WTC11 (cell line): ENCODE measurements around the gene STXBP3. TPM values are rescaled to one million over a fixed set of nuclear protein-coding genes. Genes with fewer than 3 reads are reported as not detected.

Experiments used
- ATAC-seq: fragments of 200-7000 bp; cut with Tn5 transposase; 2 replicates; pipeline ENCODE4 v1.10.0; 2021; ENCODE audit warnings: mild to moderate bottlenecking, moderate library complexity
- CTCF ChIA-PET: fragments of 300-600 bp; sonication (Branson Sonifier 250); formaldehyde crosslinking; loops from one replicate; lab custom pipeline; 2021; ENCODE audit warnings: antibody characterized with exemption; lab: Charles Lee
- POLR2A ChIA-PET: fragments of 350-600 bp; sonication (Branson Sonifier 250); formaldehyde crosslinking; loops from one replicate; lab custom pipeline; 2021; ENCODE audit warnings: antibody characterized with exemption; lab: Charles Lee
- DNase-seq: peaks from one replicate; pipeline ENCODE4 v3.0.0; 2021; ENCODE audit warnings: low spot score
- H3K27ac Mint-ChIP-seq: 2 replicates; pipeline ENCODE4 v1.8.0; 2021; ENCODE audit warnings: mixed read lengths
- H3K27me3 Mint-ChIP-seq: 2 replicates; pipeline ENCODE4 v1.8.0; 2021; ENCODE audit warnings: low read depth, mild to moderate bottlenecking, moderate library complexity, mixed read lengths
- H3K36me3 Mint-ChIP-seq: 2 replicates; pipeline ENCODE4 v1.8.0; 2021; ENCODE audit warnings: mixed read lengths
- H3K4me1 Mint-ChIP-seq: 2 replicates; pipeline ENCODE4 v1.8.0; 2022; ENCODE audit warnings: mixed read lengths
- H3K4me3 Mint-ChIP-seq: 2 replicates; pipeline ENCODE4 v1.8.0; 2021; ENCODE audit warnings: mild to moderate bottlenecking, moderate library complexity, mixed read lengths
- H3K9me3 Mint-ChIP-seq: 2 replicates; pipeline ENCODE4 v1.8.0; 2021; ENCODE audit warnings: mixed read lengths
- ERG ChIP-seq: fragments of 250-450 bp; sonication (Bioruptor Pico); IDR thresholded peaks from 2 replicates; pipeline ENCODE4 v1.8.0; 2021; ENCODE audit warnings: mild to moderate bottlenecking
- FOXP1 ChIP-seq: sonication (generic); formaldehyde crosslinking; IDR thresholded peaks from 2 replicates; pipeline ENCODE4 v1.8.0; 2022; ENCODE audit warnings: missing genetic modification reagents, mild to moderate bottlenecking, moderate library complexity, borderline replicate concordance
- JAZF1 ChIP-seq: fragments of 250-450 bp; sonication (Bioruptor Pico); IDR thresholded peaks from 2 replicates; pipeline ENCODE4 v1.9.0; 2021; ENCODE audit warnings: moderate library complexity, mild to moderate bottlenecking, inconsistent platforms
- MYBL2 ChIP-seq: sonication (generic); formaldehyde crosslinking; IDR thresholded peaks from 2 replicates; pipeline ENCODE4 v1.8.1; 2023; ENCODE audit warnings: mild to moderate bottlenecking, moderate library complexity, missing genetic modification reagents
- NR2C2 ChIP-seq: sonication (generic); formaldehyde crosslinking; IDR thresholded peaks from 2 replicates; pipeline ENCODE4 v1.8.0; 2022; ENCODE audit warnings: mild to moderate bottlenecking, missing genetic modification reagents
- NR3C1 ChIP-seq: sonication (generic); formaldehyde crosslinking; conservative IDR thresholded peaks from 2 replicates; pipeline ENCODE4 v1.8.1; 2023; ENCODE audit warnings: low read depth, mild to moderate bottlenecking, missing genetic modification reagents
- RORB ChIP-seq: fragments of 250-450 bp; sonication (Bioruptor Pico); IDR thresholded peaks from 2 replicates; pipeline ENCODE4 v1.9.0; 2021; ENCODE audit warnings: mild to moderate bottlenecking
- STAT6 ChIP-seq: sonication (generic); formaldehyde crosslinking; conservative IDR thresholded peaks from 2 replicates; pipeline ENCODE4 v1.8.1; 2023; ENCODE audit warnings: mild to moderate bottlenecking, low read depth, missing genetic modification reagents, moderate library complexity
- USF2 ChIP-seq: sonication (generic); formaldehyde crosslinking; IDR thresholded peaks from 2 replicates; pipeline ENCODE4 v1.8.1; 2023; ENCODE audit warnings: mild to moderate bottlenecking, missing genetic modification reagents, moderate library complexity
- ZNF121 ChIP-seq: sonication (generic); formaldehyde crosslinking; IDR thresholded peaks from 2 replicates; pipeline ENCODE4 v1.8.0; 2023; ENCODE audit warnings: missing genetic modification reagents
- ZNF263 ChIP-seq: sonication (generic); formaldehyde crosslinking; IDR thresholded peaks from 2 replicates; pipeline ENCODE4 v1.8.1; 2022; ENCODE audit warnings: low read depth, mild to moderate bottlenecking, moderate library complexity, missing genetic modification reagents
- ZNF396 ChIP-seq: fragments of 250-450 bp; sonication (Bioruptor Pico); IDR thresholded peaks from 2 replicates; pipeline ENCODE4 v1.8.0; 2021; ENCODE audit warnings: mild to moderate bottlenecking, moderate library complexity, borderline replicate concordance
- ZNF416 ChIP-seq: fragments of 250-450 bp; sonication (Bioruptor Pico); IDR thresholded peaks from 2 replicates; pipeline ENCODE4 v1.9.0; 2021; ENCODE audit warnings: mild to moderate bottlenecking, inconsistent platforms
- ZNF512 ChIP-seq: sonication (generic); formaldehyde crosslinking; IDR thresholded peaks from 2 replicates; pipeline ENCODE4 v1.8.1; 2022; ENCODE audit warnings: missing genetic modification reagents, borderline replicate concordance
- ZNF671 ChIP-seq: fragments of 250-450 bp; sonication (Bioruptor Pico); IDR thresholded peaks from 2 replicates; pipeline ENCODE4 v1.8.0; 2021; ENCODE audit warnings: mild to moderate bottlenecking
- total RNA-seq: library from RNA; stranded (reverse); gene quantifications from 3 replicates; pipeline ENCODE4 v1.2.3, GENCODE V29; 2021
- TF ChIP-seq, protein P1 (sequence below): sonication (generic); formaldehyde crosslinking; IDR thresholded peaks from 2 replicates; pipeline ENCODE4 v1.8.0; 2022; ENCODE audit warnings: mild to moderate bottlenecking, missing genetic modification reagents
- TF ChIP-seq, protein P2 (sequence below): sonication (generic); formaldehyde crosslinking; IDR thresholded peaks from 2 replicates; pipeline ENCODE4 v1.8.0; 2022; ENCODE audit warnings: missing genetic modification reagents
- TF ChIP-seq, protein P3 (sequence below): fragments of 250-450 bp; sonication (Bioruptor Pico); IDR thresholded peaks from 2 replicates; pipeline ENCODE4 v1.9.0; 2021; ENCODE audit warnings: moderate library complexity, mild to moderate bottlenecking, inconsistent platforms, borderline replicate concordance

Gene STXBP3
- total RNA-seq, 1 experiment from 2014 or later: 26.1 TPM

DNA sequence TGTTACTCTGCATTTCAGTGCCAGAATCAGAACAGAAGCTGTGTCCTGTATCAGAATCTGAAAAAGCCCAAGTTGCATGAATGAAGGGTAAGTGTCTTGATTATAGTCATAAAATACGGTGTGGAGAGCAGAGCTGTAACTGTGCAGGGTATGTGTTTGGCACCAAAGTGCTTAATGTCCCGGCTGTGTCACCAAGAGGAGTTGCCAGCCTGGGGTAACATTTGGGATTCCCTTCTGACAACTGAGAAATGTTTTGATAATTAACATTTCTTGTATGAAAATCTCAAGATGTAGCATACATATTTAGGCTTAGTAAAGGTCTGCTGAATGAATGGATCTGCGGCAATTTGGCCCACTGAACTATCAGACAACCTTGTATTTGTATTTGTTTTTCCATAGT, 77.2 kb downstream of the STXBP3 start (continued):
- TF ChIP-seq STAT6 (CRISPR knock-in tag): no peak
- TF ChIP-seq ERG (CRISPR knock-in tag): no peak
- no peak for TF ChIP-seq RORB (CRISPR knock-in tag)
- TF ChIP-seq ZNF416 (CRISPR knock-in tag): no peak
- TF ChIP-seq ZNF671: no peak
- TF ChIP-seq ZNF263 (CRISPR knock-in tag): no peak
- TF ChIP-seq, protein P1, sequence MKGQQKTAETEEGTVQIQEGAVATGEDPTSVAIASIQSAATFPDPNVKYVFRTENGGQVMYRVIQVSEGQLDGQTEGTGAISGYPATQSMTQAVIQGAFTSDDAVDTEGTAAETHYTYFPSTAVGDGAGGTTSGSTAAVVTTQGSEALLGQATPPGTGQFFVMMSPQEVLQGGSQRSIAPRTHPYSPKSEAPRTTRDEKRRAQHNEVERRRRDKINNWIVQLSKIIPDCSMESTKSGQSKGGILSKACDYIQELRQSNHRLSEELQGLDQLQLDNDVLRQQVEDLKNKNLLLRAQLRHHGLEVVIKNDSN: no peak
- TF ChIP-seq, all 79 proteins: peak for 0

DNA sequence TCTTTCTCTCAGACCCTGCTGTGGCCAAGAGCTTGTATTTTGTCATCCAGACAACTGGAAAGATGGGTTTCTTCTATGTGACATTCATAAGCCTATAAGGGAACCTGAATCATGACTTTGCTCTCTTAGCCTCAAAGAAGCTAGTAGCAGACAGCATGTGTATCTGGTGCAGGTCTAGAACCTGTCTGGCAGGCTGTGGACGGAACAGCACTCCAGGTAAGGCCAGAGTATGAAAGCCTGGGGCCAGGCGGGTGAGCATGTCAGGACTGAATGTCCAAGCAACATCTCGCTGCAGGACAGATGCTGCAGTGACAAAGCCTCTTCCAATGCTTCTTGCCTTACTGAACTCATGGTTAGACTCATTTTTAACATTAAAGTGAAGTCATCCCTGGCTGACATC, 77.6 kb downstream of the STXBP3 start:
- no peaks in the 10 kb centered on the region for H3K4me1 Mint-ChIP-seq
- POLR2A ChIA-PET: no interaction called here
- TF ChIP-seq USF2 (CRISPR knock-in tag) (no peak), ZNF121 (no peak), JAZF1 (CRISPR knock-in tag) (no peak), ZNF671 (no peak)
- TF ChIP-seq, all 79 proteins: peak for 0
- CTCF ChIA-PET: no interaction called here
- no peaks in the 10 kb centered on the region for H3K9me3 Mint-ChIP-seq
- no peak for DNase-seq
- no peak overlapping the region for H3K4me3 Mint-ChIP-seq
- no peak overlapping the region for H3K27ac Mint-ChIP-seq
- H3K36me3 Mint-ChIP-seq: no peaks in the 10 kb centered on the region
- H3K27me3 Mint-ChIP-seq: no peaks in the 10 kb centered on the region
- ATAC-seq: no peak

- no peak for ATAC-seq
- H3K27me3 Mint-ChIP-seq: no peaks in the 10 kb centered on the region
- H3K27ac Mint-ChIP-seq: no peak overlapping the region
- ChIA-PET POLR2A (no interaction called here), CTCF (interaction anchor here (0.6 to 1.2 kb wide), 2 partner anchors 13 to 72 kb away, joined by 3 read pairs; no protein-coding TSS in a partner anchor)
- H3K9me3 Mint-ChIP-seq: no peaks in the 10 kb centered on the region
- no peaks in the 10 kb centered on the region for H3K4me1 Mint-ChIP-seq
- no peaks in the 10 kb centered on the region for H3K36me3 Mint-ChIP-seq
- no peak overlapping the region for H3K4me3 Mint-ChIP-seq
- no peak for DNase-seq
- TF ChIP-seq, protein P1: no peak
- TF ChIP-seq, protein P2, sequence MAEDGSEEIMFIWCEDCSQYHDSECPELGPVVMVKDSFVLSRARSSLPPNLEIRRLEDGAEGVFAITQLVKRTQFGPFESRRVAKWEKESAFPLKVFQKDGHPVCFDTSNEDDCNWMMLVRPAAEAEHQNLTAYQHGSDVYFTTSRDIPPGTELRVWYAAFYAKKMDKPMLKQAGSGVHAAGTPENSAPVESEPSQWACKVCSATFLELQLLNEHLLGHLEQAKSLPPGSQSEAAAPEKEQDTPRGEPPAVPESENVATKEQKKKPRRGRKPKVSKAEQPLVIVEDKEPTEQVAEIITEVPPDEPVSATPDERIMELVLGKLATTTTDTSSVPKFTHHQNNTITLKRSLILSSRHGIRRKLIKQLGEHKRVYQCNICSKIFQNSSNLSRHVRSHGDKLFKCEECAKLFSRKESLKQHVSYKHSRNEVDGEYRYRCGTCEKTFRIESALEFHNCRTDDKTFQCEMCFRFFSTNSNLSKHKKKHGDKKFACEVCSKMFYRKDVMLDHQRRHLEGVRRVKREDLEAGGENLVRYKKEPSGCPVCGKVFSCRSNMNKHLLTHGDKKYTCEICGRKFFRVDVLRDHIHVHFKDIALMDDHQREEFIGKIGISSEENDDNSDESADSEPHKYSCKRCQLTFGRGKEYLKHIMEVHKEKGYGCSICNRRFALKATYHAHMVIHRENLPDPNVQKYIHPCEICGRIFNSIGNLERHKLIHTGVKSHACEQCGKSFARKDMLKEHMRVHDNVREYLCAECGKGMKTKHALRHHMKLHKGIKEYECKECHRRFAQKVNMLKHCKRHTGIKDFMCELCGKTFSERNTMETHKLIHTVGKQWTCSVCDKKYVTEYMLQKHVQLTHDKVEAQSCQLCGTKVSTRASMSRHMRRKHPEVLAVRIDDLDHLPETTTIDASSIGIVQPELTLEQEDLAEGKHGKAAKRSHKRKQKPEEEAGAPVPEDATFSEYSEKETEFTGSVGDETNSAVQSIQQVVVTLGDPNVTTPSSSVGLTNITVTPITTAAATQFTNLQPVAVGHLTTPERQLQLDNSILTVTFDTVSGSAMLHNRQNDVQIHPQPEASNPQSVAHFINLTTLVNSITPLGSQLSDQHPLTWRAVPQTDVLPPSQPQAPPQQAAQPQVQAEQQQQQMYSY (CRISPR knock-in tag): no peak
- TF ChIP-seq ZNF512 (CRISPR knock-in tag) (no peak), NR2C2 (no peak), ZNF396 (CRISPR knock-in tag) (no peak), FOXP1 (no peak), NR3C1 (CRISPR knock-in tag) (no peak), MYBL2 (CRISPR knock-in tag) (no peak)
- TF ChIP-seq, protein P3, sequence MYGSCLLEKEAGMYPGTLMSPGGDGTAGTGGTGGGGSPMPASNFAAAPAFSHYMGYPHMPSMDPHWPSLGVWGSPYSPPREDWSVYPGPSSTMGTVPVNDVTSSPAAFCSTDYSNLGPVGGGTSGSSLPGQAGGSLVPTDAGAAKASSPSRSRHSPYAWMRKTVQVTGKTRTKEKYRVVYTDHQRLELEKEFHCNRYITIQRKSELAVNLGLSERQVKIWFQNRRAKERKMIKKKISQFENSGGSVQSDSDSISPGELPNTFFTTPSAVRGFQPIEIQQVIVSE (CRISPR knock-in tag): no peak
Observed at GRCh38 chr1:108826081-108826635, 79.7 kb downstream of the STXBP3 start.
